H1 (cell line): ENCODE results near the gene TOMM5. TPM values are rescaled to one million over a fixed set of nuclear protein-coding genes. Genes with fewer than 3 reads are reported as not detected.

Source experiments
- CTCF ChIA-PET: fragments of 300-600 bp; sonication (Branson Sonifier 250); formaldehyde crosslinking; loops from one replicate; lab custom pipeline; 2021; ENCODE audit not compliant: partially characterized antibody; lab: Charles Lee
- POLR2A ChIA-PET: fragments of 300-600 bp; sonication (Branson Sonifier 250); formaldehyde crosslinking; loops from one replicate; lab custom pipeline; 2021; ENCODE audit warnings: inconsistent platforms; ENCODE audit not compliant: partially characterized antibody; lab: Charles Lee
- DNase-seq, 2 experiments: peaks; one replicate each; pipeline versions ENCODE4 v3.0.0 to v3.0.0-alpha.2; 2010 to 2022; ENCODE audit warnings: low spot score in 2 of 2, low read depth in 1 of 2, mixed read lengths in 1 of 2
- FAIRE-seq: peaks from 2 replicates; lab custom pipeline; 2011; peaks lifted over from hg19 to GRCh38; lab: Jason Lieb, UNC
- H2AFZ ChIP-seq: 2 replicates; pipeline ENCODE4 v1.8.1; 2012; ENCODE audit warnings: low read length, inconsistent platforms
- H2AK5ac ChIP-seq: 2 replicates; pipeline ENCODE4 v1.6.1; 2013; ENCODE audit warnings: low read depth, low read length
- H2BK120ac ChIP-seq: replicated peaks from 2 replicates; pipeline ENCODE3; 2013; ENCODE audit warnings: low read depth, low read length, inconsistent platforms
- H2BK12ac ChIP-seq: 2 replicates; pipeline ENCODE4 v1.6.1; 2013; ENCODE audit warnings: low read depth, low read length
- H2BK15ac ChIP-seq: 2 replicates; pipeline ENCODE4 v1.6.1; 2013; ENCODE audit warnings: low read length
- H2BK20ac ChIP-seq: 2 replicates; pipeline ENCODE4 v1.6.1; 2013; ENCODE audit warnings: low read length
- H2BK5ac ChIP-seq: 2 replicates; pipeline ENCODE4 v1.6.1; 2013; ENCODE audit warnings: low read depth, low read length
- H3K14ac ChIP-seq: 2 replicates; pipeline ENCODE4 v1.6.1; 2013; ENCODE audit warnings: inconsistent platforms; ENCODE audit not compliant: insufficient read length
- H3K18ac ChIP-seq: 2 replicates; pipeline ENCODE4 v1.6.1; 2013; ENCODE audit warnings: low read length; ENCODE audit errors: extremely low read depth
- H3K23ac ChIP-seq: 2 replicates; pipeline ENCODE4 v1.6.1; 2013; ENCODE audit warnings: inconsistent platforms; ENCODE audit not compliant: insufficient read length
- H3K23me2 ChIP-seq: 2 replicates; pipeline ENCODE4 v1.6.1; 2013; ENCODE audit warnings: low read depth, low read length
- H3K27ac ChIP-seq: 2 replicates; pipeline ENCODE4 v1.6.1; 2011; ENCODE audit warnings: low read depth, low read length, inconsistent platforms
- H3K27me3 ChIP-seq, 4 experiments: replicated peaks in 1 of 4; 1 replicate in 1 of 4; 2 replicates in 3 of 4; pipeline versions ENCODE4 v1.6.1 to v1.8.1; 2011 to 2013; ENCODE audit warnings: low read length in 3 of 4, mild to moderate bottlenecking in 3 of 4, inconsistent platforms in 2 of 4, mixed read lengths in 2 of 4, moderate library complexity in 1 of 4; ENCODE audit not compliant: control insufficient read depth in 3 of 4, insufficient read depth in 3 of 4; ENCODE audit errors: extremely low read depth in 1 of 4
- H3K36me3 ChIP-seq, 4 experiments: 2 replicates each; pipeline versions ENCODE4 v1.6.1 to v1.8.1; 2011 to 2013; ENCODE audit warnings: mild to moderate bottlenecking in 4 of 4, low read length in 3 of 4, moderate library complexity in 2 of 4, control low read depth in 1 of 4, inconsistent platforms in 1 of 4; ENCODE audit not compliant: insufficient read depth in 4 of 4, control insufficient read depth in 2 of 4
- H3K4ac ChIP-seq: replicated peaks from 2 replicates; pipeline ENCODE3; 2013; ENCODE audit warnings: low read length, low read depth, mixed read lengths, inconsistent platforms; ENCODE audit not compliant: insufficient read length
- H3K4me1 ChIP-seq, 4 experiments: replicated peaks in 1 of 4; 1 replicate in 1 of 4; 2 replicates in 3 of 4; pipeline versions ENCODE4 v1.6.1 to v1.8.1; 2011 to 2013; ENCODE audit warnings: low read length in 3 of 4, inconsistent platforms in 2 of 4, mixed read lengths in 1 of 4; ENCODE audit not compliant: insufficient read depth in 4 of 4, control insufficient read depth in 3 of 4
- H3K4me2 ChIP-seq, 2 experiments: 2 replicates each; pipeline versions ENCODE4 v1.6.1 to v1.8.1; 2011 to 2013; ENCODE audit warnings: low read depth in 2 of 2, low read length in 2 of 2, control low read depth in 1 of 2, inconsistent platforms in 1 of 2, mild to moderate bottlenecking in 1 of 2; ENCODE audit not compliant: insufficient read depth in 1 of 2
- H3K4me3 ChIP-seq, 4 experiments: fragments of 200-600, 300-600 bp in 1 of 4; sonication (generic), shearing (Covaris generic), sonication (Bioruptor Twin) in 1 of 4; 2 replicates each; pipeline versions ENCODE4 v1.5.1 to v1.8.1; 2011 to 2016; ENCODE audit warnings: low read length in 4 of 4, low read depth in 3 of 4, control low read depth in 2 of 4, inconsistent platforms in 2 of 4, mild to moderate bottlenecking in 2 of 4, mixed read lengths in 1 of 4, moderate library complexity in 1 of 4; ENCODE audit not compliant: insufficient read depth in 2 of 4; ENCODE audit errors: extremely low read depth in 1 of 4
- H3K56ac ChIP-seq: replicated peaks from 2 replicates; pipeline ENCODE3; 2013; ENCODE audit warnings: low read depth, mild to moderate bottlenecking, mixed read lengths, low read length, inconsistent platforms; ENCODE audit not compliant: insufficient read length
- H3K79me1 ChIP-seq: 2 replicates; pipeline ENCODE4 v1.6.1; 2013; ENCODE audit warnings: low read depth, low read length, control low read depth
- H3K79me2 ChIP-seq, 2 experiments: 2 replicates each; pipeline versions ENCODE4 v1.6.1 to v1.8.1; 2012 to 2013; ENCODE audit warnings: low read length in 2 of 2, mild to moderate bottlenecking in 2 of 2, inconsistent platforms in 1 of 2; ENCODE audit not compliant: insufficient read depth in 2 of 2, control insufficient read depth in 1 of 2
- H3K9ac ChIP-seq, 4 experiments: replicated peaks in 1 of 4; 1 replicate in 1 of 4; 2 replicates in 3 of 4; pipeline versions ENCODE4 v1.6.1 to v1.8.1; 2011 to 2013; ENCODE audit warnings: low read depth in 3 of 4, low read length in 3 of 4, control low read depth in 2 of 4, mild to moderate bottlenecking in 2 of 4, moderate library complexity in 2 of 4, inconsistent platforms in 1 of 4; ENCODE audit errors: extremely low read depth in 1 of 4
- H3K9me3 ChIP-seq, 2 experiments: 2 replicates each; pipeline versions ENCODE4 v1.6.1 to v1.8.1; 2012 to 2013; ENCODE audit warnings: mild to moderate bottlenecking in 2 of 2, moderate library complexity in 2 of 2, control low read depth in 1 of 2, inconsistent platforms in 1 of 2, low read depth in 1 of 2, low read length in 1 of 2, mixed read lengths in 1 of 2; ENCODE audit not compliant: insufficient read depth in 2 of 2
- H4K20me1 ChIP-seq, 2 experiments: replicated peaks in 1 of 2; 2 replicates each; pipeline versions ENCODE3 to v1.8.1; 2011 to 2013; ENCODE audit warnings: inconsistent platforms in 2 of 2, low read length in 2 of 2, mild to moderate bottlenecking in 1 of 2; ENCODE audit not compliant: insufficient read depth in 2 of 2, control insufficient read depth in 1 of 2
- H4K5ac ChIP-seq: 2 replicates; pipeline ENCODE4 v1.6.1; 2013; ENCODE audit warnings: low read length, low read depth, mixed read lengths, inconsistent platforms; ENCODE audit not compliant: insufficient read length
- H4K8ac ChIP-seq: 2 replicates; pipeline ENCODE4 v1.8.0; 2013; ENCODE audit warnings: mild to moderate bottlenecking, moderate library complexity, low read length, inconsistent platforms; ENCODE audit not compliant: insufficient read depth; ENCODE audit errors: extremely low read depth
- H4K91ac ChIP-seq: replicated peaks from 2 replicates; pipeline ENCODE3; 2013; ENCODE audit warnings: low read length, mixed read lengths, inconsistent platforms; ENCODE audit not compliant: insufficient read length
- BACH1 ChIP-seq: IDR thresholded peaks from 2 replicates; pipeline ENCODE4 v1.6.1; 2012; ENCODE audit warnings: low read length, improper control_type of control experiment
- CREB1 ChIP-seq: IDR thresholded peaks from 2 replicates; pipeline ENCODE4 v1.6.1; 2012; ENCODE audit warnings: inconsistent platforms
- POU5F1 ChIP-seq: IDR thresholded peaks from 2 replicates; pipeline ENCODE4 v1.6.1; 2011; ENCODE audit warnings: low read depth, mild to moderate bottlenecking, low read length, moderate library complexity
- RAD21 ChIP-seq, 2 experiments: IDR thresholded peaks in 1 of 2; conservative IDR thresholded peaks in 1 of 2; 2 replicates each; pipeline ENCODE4 v1.6.1; 2011; ENCODE audit warnings: low read depth in 2 of 2, low read length in 2 of 2, improper control_type of control experiment in 1 of 2, inconsistent platforms in 1 of 2, mild to moderate bottlenecking in 1 of 2, moderate library complexity in 1 of 2
- RXRA ChIP-seq: IDR thresholded peaks from 2 replicates; pipeline ENCODE4 v1.6.1; 2011; ENCODE audit warnings: low read depth, mild to moderate bottlenecking, low read length, moderate library complexity; ENCODE audit not compliant: insufficient read depth
- SP1 ChIP-seq: IDR thresholded peaks from 2 replicates; pipeline ENCODE4 v1.6.1; 2011; ENCODE audit warnings: low read depth, low read length
- TEAD4 ChIP-seq: IDR thresholded peaks from 2 replicates; pipeline ENCODE4 v1.6.1; 2012; ENCODE audit warnings: low read depth, low read length, inconsistent platforms, mixed read lengths
- WGBS, 2 experiments: shearing (Covaris generic) in 1 of 2; methylation state at CpG; one replicate each; pipeline versions ENCODE4 v1.1.6 to v1.1.7; 2013 to 2015; ENCODE audit warnings: low lambda C conversion rate in 2 of 2, mixed read lengths in 2 of 2, inconsistent platforms in 1 of 2, low coverage in 1 of 2, missing lambda C conversion rate in 1 of 2; ENCODE audit not compliant: insufficient replicate concordance in 2 of 2, insufficient coverage in 1 of 2, insufficient read length in 1 of 2; ENCODE audit errors: extremely low coverage in 1 of 2, missing lambda C conversion rate in 1 of 2; 5-methylcytosine and 5-hydroxymethylcytosine counted together
- polyA plus RNA-seq, 7 experiments: library from polyadenylated mRNA; depleted of rRNA in 3 of 7; stranded (reverse) in 5 of 7; unstranded in 2 of 7; fragments of >200 nt in 5 of 7; fragments of 200-250 nt in 2 of 7; gene quantifications; 1 replicate in 5 of 7; 2 replicates in 1 of 7; 4 replicates in 1 of 7; pipeline versions ENCODE4 v1.2.1 to v1.2.3, GENCODE V29; 2011 to 2013; ENCODE audit warnings: missing spikeins in 2 of 7, mixed read lengths in 2 of 7
- total RNA-seq: library from RNA; stranded (reverse); fragmentation: NEBNext Ultra II Directional; extraction: Animal tissue kit (Norgen Biotek cat#: 25700); gene quantifications from 2 replicates; pipeline ENCODE4 v1.2.1, GENCODE V29; 2021
- TF ChIP-seq, protein P1 (sequence below), 3 experiments: IDR thresholded peaks; 1 replicate in 2 of 3; 2 replicates in 1 of 3; pipeline versions ENCODE4 v1.5.1 to v1.6.1; 2011; ENCODE audit warnings: low read length in 3 of 3, mild to moderate bottlenecking in 3 of 3, inconsistent platforms in 2 of 3, low read depth in 1 of 3, moderate library complexity in 1 of 3; ENCODE audit not compliant: insufficient read depth in 1 of 3; ENCODE audit errors: control extremely low read depth in 1 of 3

The TOMM5 gene
- total and polyA plus RNA-seq, 2 of the 8 experiments (the other 6 are each of a cell fraction or from before 2014, with no cell fraction given): 171 to 174 TPM

DNA sequence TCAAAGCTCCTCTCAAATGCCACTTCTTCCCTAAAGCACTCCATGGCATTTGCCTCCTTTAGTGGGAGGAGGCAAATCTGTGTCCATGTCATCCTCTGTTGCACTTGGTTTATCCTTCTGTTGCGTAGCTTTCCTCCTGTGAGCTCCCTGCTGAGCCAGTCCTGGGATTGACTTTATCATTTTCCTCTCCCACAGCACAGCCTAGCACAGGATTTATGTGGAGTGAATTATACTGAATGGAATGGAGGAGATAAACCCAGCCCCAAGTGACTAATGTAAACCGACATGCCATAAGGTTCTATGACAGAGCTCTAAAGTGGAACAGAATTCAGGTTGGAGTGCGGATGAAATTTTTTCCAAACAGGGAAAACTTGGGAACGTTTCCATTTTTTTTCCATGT is 26.4 kb upstream of the TOMM5 start:
- H2BK5ac ChIP-seq: no peak overlapping the region
- 85% methylated on average over 4 of the region's 4 CpGs; no CpG with 5 or more reads in 1 of the 2 experiments for WGBS, 2 experiments
- no peak overlapping the region for H3K14ac ChIP-seq
- no peaks in the 10 kb centered on the region for H3K9me3 ChIP-seq
- H3K4ac ChIP-seq: no peak overlapping the region
- H2BK20ac ChIP-seq: no peak overlapping the region
- no peak overlapping the region for H4K5ac ChIP-seq
- H3K9ac ChIP-seq: no peak overlapping the region
- H2AK5ac ChIP-seq: no peak overlapping the region
- no peak overlapping the region for H3K4me2 ChIP-seq
- no peaks in the 10 kb centered on the region for H3K23me2 ChIP-seq
- H2BK120ac ChIP-seq: no peak overlapping the region
- H3K4me3 ChIP-seq: no peak overlapping the region
- no peaks in the 10 kb centered on the region for H3K27me3 ChIP-seq
- H3K79me1 ChIP-seq: no peaks in the 10 kb centered on the region
- ChIA-PET POLR2A (interaction anchor here (1.0 to 1.4 kb wide), 2 partner anchors 11 kb away, joined by 3 to 4 read pairs; no protein-coding TSS in a partner anchor), CTCF (no interaction called here)
- H3K79me2 ChIP-seq: no peaks in the 10 kb centered on the region; a peak in 1 of 4 replicates
- H2BK15ac ChIP-seq: no peak overlapping the region
- FAIRE-seq (no peak), DNase-seq (no peak)
- no peak overlapping the region for H2BK12ac ChIP-seq
- H2AFZ ChIP-seq: no peak overlapping the region
- H3K56ac ChIP-seq: no peak overlapping the region
- H4K20me1 ChIP-seq: no peaks in the 10 kb centered on the region
- no peak for TF ChIP-seq POU5F1
- no peak for TF ChIP-seq CREB1
- no peak for TF ChIP-seq TEAD4
- no peak for TF ChIP-seq SP1
- no peak for TF ChIP-seq BACH1
- no peak for TF ChIP-seq RAD21 (IDR thresholded peaks at IDR 0.05 in 1 of 2, conservative IDR thresholded peaks at IDR 0.05 in 1 of 2; ENCODE audit: low read depth in 2 of 2, low read length in 2 of 2)
- TF ChIP-seq RXRA: no peak
- TF ChIP-seq, protein P1, sequence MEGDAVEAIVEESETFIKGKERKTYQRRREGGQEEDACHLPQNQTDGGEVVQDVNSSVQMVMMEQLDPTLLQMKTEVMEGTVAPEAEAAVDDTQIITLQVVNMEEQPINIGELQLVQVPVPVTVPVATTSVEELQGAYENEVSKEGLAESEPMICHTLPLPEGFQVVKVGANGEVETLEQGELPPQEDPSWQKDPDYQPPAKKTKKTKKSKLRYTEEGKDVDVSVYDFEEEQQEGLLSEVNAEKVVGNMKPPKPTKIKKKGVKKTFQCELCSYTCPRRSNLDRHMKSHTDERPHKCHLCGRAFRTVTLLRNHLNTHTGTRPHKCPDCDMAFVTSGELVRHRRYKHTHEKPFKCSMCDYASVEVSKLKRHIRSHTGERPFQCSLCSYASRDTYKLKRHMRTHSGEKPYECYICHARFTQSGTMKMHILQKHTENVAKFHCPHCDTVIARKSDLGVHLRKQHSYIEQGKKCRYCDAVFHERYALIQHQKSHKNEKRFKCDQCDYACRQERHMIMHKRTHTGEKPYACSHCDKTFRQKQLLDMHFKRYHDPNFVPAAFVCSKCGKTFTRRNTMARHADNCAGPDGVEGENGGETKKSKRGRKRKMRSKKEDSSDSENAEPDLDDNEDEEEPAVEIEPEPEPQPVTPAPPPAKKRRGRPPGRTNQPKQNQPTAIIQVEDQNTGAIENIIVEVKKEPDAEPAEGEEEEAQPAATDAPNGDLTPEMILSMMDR (IDR thresholded peaks at IDR 0.05; ENCODE audit: control extremely low read depth in 1 of 3, insufficient read depth in 1 of 3, low read depth in 1 of 3, low read length in 3 of 3): no peak
- no peaks in the 10 kb centered on the region for H3K36me3 ChIP-seq
- no peak overlapping the region for H3K18ac ChIP-seq
- H4K8ac ChIP-seq: no peak overlapping the region
- H3K23ac ChIP-seq: no peak overlapping the region
- H3K27ac ChIP-seq: no peak overlapping the region
- H3K4me1 ChIP-seq: peaks cover 0 to 3% (median under 1%) of the 10 kb centered on the region in 4 experiments; a peak in 3 of 7 replicates
- no peak overlapping the region for H4K91ac ChIP-seq
